ENCODE measurements around the gene PRDM5. TPM values are rescaled to one million over a fixed set of nuclear protein-coding genes. Genes with fewer than 3 reads are reported as not detected.

PRDM5 gene
- total RNA-seq, 1 donor from 2014 or later, result 0.23 TPM

GRCh38 chr4:120857312-120857711 is 65.2 kb downstream of the PRDM5 start:
- DNase-seq (ENCODE audit: low spot score), result no peak
- ATAC-seq, result no peak

- ATAC-seq, result no peak
- no peak for DNase-seq (ENCODE audit: low spot score)
These were observed 66.2 kb downstream of the PRDM5 start for GRCh38 chr4:120856294-120856693.

- no peak for DNase-seq (ENCODE audit: low spot score)
- ATAC-seq, result no peak
These were observed 67.1 kb downstream of the PRDM5 start for GRCh38 chr4:120855307-120856001.

GRCh38 chr4:120853161-120853935 is 69.2 kb downstream of the PRDM5 start:
- ATAC-seq (no peak), DNase-seq (ENCODE audit: low spot score) (no peak)

GRCh38 chr4:120850018-120850599 is 72.4 kb downstream of the PRDM5 start:
- ATAC-seq, result no peak
- no peak for DNase-seq (ENCODE audit: low spot score)

- no peak for ATAC-seq
- DNase-seq (ENCODE audit: low spot score), result no peak
These were observed 75.4 kb downstream of the PRDM5 start for GRCh38 chr4:120847019-120847582.

- DNase-seq (ENCODE audit: low spot score), result no peak
- no peak for ATAC-seq
These were observed 78.0 kb downstream of the PRDM5 start for GRCh38 chr4:120844528-120844921.

- ATAC-seq (no peak), DNase-seq (ENCODE audit: low spot score) (no peak)
These were observed 78.5 kb downstream of the PRDM5 start for GRCh38 chr4:120843849-120844527.

GRCh38 chr4:120842031-120842430 is 80.5 kb downstream of the PRDM5 start:
- ATAC-seq (no peak), DNase-seq (ENCODE audit: low spot score) (no peak)

- DNase-seq (ENCODE audit: low spot score) (no peak), ATAC-seq (no peak)
These were observed 80.9 kb downstream of the PRDM5 start for GRCh38 chr4:120841580-120841979.

- DNase-seq (ENCODE audit: low spot score), result no peak
- ATAC-seq, result no peak
These were observed 82.4 kb downstream of the PRDM5 start for GRCh38 chr4:120839974-120840751.

- DNase-seq (ENCODE audit: low spot score) (no peak), ATAC-seq (no peak)
These were observed 83.1 kb downstream of the PRDM5 start for GRCh38 chr4:120839334-120839973.

GRCh38 chr4:120838784-120839183 is 83.7 kb downstream of the PRDM5 start:
- ATAC-seq (no peak), DNase-seq (ENCODE audit: low spot score) (no peak)

GRCh38 chr4:120837656-120838055 is 84.9 kb downstream of the PRDM5 start:
- ATAC-seq, result no peak
- DNase-seq (ENCODE audit: low spot score), result no peak

- DNase-seq (ENCODE audit: low spot score), result no peak
- no peak for ATAC-seq
These were observed 87.2 kb downstream of the PRDM5 start for GRCh38 chr4:120835342-120835741.

GRCh38 chr4:120830204-120830603 is 92.3 kb downstream of the PRDM5 start:
- no peak for DNase-seq (ENCODE audit: low spot score)
- ATAC-seq, result peak; percentile 52

GRCh38 chr4:120829113-120829831 is 93.3 kb downstream of the PRDM5 start:
- DNase-seq (ENCODE audit: low spot score) (no peak), ATAC-seq (peak; percentile 66)

GRCh38 chr4:120826853-120827252 is 95.7 kb downstream of the PRDM5 start:
- ATAC-seq (no peak), DNase-seq (ENCODE audit: low spot score) (no peak)

- no peak for DNase-seq (ENCODE audit: low spot score)
- no peak for ATAC-seq
These were observed 96.1 kb downstream of the PRDM5 start for GRCh38 chr4:120826449-120826848.
